Activated T-helper 1 cell treated with Interleukin-2 at 50 U/mL for 16 hours (primary cell): ENCODE data around the gene FAM219A.
"Not testable (repeated sequence)": the region's sequence is repeated elsewhere in the genome, so short reads cannot be mapped to it uniquely, and the experiment has no call there.

Source experiments
- DNase-seq: peaks from one replicate; pipeline ENCODE4 v3.0.0-alpha.2; 2020; ENCODE audit warnings: low read depth

FAM219A gene

DNA sequence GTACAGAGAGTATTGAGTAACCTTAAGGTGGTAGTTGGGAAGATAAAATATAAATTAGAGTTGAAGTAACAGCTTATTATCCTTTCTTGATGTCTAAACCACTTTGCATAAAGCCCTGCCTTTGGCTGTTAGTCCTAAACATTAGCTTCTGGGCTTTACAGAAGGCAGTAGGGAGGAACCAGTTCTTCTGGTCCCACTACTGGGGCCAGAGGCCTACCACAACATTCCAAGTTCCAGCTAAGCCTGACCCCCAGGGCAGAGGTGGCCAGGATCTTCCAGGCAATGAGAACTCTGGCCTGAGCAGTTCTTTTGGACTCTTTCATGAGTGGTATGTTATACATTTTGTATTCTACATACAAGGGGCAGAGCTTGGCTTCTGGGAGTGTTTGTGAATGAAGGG lies 26.3 kb upstream of the FAM219A start:
- no peak for DNase-seq

- not testable (repeated sequence) for DNase-seq
Measured at GRCh38 chr9:34482746-34483145, 24.4 kb upstream of the FAM219A start.

- DNase-seq, result not testable (repeated sequence)
Measured at GRCh38 chr9:34481620-34482019, 23.2 kb upstream of the FAM219A start.

DNA sequence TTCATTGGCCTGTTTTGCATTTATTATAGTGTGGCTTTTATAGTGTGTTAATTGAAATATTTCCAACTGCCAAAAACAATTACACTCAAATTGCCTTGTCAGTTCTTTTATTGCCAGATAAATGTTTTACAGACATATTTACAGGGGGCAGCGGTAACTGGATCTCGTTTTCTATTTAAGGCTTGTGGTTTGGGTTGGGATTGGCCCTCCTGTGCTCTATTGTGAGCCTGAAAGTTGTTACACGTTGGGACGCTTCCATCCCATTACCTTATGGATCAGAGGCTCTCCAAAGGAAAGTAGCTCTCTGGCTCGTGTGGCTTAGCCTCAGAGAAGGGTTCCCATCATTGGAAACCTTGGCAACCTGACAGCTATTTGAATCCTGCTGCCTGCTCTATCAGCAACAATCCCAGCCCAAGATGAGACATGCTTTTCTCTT lies 21.1 kb upstream of the FAM219A start:
- no peak for DNase-seq

- no peak for DNase-seq
Measured at GRCh38 chr9:34477541-34477940, 19.2 kb upstream of the FAM219A start.

- DNase-seq, result no peak
Measured at GRCh38 chr9:34475097-34475496, 16.7 kb upstream of the FAM219A start.

- DNase-seq, result no peak
Measured at GRCh38 chr9:34465468-34465867, 7.1 kb upstream of the FAM219A start.

DNA sequence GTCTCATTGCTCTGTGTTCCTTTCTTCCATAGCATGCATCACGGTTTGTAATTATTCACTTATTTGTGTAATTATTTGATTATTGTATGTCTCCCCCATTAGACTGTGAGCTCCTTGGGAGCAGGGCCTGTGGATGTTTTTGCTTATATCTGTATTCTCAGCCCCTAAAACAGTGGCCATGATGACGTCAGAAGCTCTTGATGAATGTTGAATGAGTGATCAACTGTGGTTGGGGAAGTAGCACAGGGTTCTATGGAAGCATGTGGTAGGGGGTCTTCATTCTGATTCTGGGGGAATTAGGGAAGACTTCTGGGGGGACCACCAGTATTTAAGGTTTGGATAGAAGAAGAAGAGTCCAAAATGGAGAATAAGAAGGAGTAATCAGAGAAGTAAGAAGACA lies 6.2 kb upstream of the FAM219A start:
- no peak for DNase-seq

DNA sequence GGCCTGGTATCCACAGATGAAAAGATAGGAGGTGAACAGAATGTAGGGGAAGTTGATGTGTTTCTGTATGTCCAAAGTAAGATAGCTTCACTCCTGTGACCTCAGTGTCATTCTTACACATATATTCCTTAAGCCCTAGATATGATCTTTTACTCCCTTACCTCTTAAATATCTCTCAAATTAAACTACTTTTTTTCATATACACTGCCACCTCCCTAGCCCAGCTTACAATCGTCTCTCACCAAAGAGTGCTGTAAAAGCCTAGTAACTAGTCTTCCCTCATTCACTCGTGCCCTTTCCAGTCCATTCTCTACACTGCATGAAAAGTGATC lies 5.5 kb upstream of the FAM219A start:
- DNase-seq, result no peak

- DNase-seq, result no peak
Measured at GRCh38 chr9:34463098-34463900, 4.9 kb upstream of the FAM219A start.

- no peak for DNase-seq
Measured at GRCh38 chr9:34459941-34460340, 1.6 kb upstream of the FAM219A start.

DNA sequence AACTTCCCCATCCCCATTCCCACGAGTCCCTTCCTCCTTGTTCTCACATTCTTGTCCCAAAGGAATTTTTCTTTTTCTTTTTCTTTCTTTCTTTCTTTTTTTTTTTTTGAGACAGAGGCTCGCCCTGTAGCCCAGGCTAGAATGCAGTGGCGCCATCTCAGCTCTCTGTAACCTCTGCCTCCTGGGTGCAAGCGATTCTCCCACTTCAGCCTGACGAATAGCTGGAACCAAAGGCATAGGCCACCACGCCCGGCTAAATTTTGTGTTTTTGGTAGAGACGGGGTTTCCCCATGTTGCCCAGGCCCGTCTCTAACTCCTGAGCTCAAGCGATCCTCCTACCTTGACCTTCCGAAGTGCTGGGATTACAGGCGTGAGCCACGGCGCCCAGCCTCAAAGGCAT lies 986 bp upstream of the FAM219A start:
- DNase-seq, result no peak

DNA sequence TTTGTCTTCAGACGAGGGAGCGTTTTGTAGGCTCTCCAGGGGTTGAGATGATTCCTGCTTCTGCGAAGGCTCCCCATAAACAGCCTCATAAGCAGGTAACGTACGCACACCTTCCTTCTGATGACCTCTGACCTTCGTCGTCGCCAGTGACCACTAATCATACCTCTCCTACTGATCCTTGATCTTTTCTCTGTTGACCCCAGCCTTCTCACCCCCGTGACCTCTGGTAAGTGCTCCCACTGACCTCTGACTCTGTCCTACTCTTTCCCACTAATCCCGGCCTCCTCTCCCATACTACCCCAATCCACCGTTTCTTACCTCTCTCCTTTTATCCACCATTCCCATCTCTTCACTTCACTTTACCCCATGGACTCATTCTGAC lies 580 bp upstream of the FAM219A start:
- no peak for DNase-seq

- no peak for DNase-seq
Measured at GRCh38 chr9:34457266-34458012, 931 bp downstream of the FAM219A start.

DNA sequence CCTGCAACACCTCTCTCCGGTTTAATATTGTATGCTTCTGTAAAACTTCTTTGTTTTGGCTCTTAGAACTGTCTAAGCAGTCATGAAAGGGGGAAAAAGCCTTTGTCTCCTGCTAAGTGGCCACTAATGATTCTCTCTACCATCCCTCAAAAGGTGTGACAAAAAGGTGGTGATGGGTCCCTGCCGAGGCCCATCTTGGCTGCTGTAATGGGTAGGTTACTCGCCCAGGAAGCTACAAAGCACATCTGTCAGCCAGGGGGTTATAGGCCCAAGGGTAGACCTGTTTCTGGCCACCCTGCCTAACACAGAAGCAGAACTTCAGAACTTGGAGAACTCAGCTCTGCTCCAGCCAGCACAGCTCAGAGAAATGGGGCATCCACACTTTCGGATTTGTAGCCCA lies 1.6 kb downstream of the FAM219A start:
- DNase-seq, result no peak

DNA sequence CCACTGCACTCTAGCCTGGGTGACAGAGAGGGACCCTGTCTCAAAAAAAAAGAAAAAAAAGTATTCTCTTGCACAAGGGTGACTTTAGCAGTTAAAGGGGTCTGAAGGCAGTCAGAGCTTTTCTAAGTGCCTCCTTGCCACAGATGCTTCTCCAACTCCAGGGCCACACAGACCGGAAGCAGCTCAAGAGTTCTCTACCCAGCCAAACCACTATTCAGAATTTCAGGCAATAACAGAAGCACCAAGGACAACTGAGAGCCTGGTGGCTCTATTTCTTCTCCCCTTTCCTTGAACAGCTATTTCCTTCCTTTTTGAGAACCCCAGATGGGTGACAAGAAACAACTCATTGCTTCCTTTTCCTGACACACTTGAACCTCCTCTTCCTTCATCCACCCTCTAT lies 2.2 kb downstream of the FAM219A start:
- no peak for DNase-seq

DNA sequence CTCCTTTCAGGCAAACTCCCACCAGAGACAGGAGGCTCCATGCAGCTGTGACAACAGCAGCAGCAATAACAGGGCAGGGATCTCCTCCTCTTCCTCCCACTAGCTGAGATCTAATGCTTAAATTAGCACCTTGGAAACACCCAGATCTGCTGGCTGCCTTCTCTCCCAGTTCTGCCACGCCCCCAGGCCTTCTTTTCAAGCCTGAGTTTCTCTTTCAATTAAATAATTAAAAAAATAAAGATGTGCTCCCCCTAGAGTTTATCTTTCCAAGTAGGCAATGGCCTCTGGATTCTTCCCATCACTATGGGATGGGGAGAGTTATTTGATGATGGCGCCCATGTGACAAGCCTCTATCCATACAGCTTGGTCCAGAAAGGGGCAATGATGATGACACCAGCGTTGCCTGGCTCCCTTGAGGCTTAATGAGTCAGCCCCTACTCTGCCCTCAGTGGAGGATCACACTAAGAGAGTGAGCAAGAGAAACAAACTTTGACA lies 3.8 kb downstream of the FAM219A start:
- DNase-seq, result no peak

- no peak for DNase-seq
Measured at GRCh38 chr9:34452568-34452967, 5.8 kb downstream of the FAM219A start.

GRCh38 chr9:34451545-34451944 lies 6.8 kb downstream of the FAM219A start:
- DNase-seq, result no peak

DNA sequence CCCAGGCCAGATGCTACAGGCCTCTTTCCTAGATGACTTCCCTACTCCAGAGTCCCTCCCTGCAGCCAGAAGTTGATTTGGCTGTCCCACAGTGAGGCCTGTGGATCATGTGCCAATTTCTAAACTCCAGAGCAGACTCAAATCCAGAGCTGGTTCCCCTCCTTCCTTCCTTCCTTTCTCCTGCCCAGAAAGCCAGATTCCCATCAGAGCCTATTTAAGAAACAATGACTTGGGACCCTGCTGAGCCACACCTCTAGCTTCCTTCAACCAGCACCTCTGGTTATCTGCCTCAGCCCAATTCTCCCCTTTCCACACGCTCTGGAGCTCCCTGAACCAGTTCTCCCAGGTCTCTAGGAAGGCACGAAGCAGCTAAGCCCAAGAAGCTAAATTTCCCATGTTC lies 7.2 kb downstream of the FAM219A start:
- DNase-seq, result no peak

DNA sequence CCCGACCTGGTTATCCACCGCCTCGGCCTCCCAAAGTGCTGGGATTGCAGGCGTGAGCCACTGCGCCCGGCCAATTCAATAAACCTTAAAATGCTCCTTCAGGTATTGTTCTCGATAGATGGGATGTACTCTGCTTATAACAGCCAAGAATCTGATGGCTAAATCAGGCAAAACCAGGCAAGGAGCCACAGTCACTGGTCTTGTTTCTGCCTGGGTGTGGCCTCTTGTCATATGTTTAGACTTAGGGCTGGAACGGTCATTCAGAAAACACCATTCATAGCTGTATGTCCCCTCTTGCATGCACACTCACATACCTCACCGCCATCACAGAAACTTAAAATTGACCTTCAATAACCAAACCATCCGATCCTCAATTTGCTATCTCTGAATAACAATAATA lies 7.7 kb downstream of the FAM219A start:
- no peak for DNase-seq

DNA sequence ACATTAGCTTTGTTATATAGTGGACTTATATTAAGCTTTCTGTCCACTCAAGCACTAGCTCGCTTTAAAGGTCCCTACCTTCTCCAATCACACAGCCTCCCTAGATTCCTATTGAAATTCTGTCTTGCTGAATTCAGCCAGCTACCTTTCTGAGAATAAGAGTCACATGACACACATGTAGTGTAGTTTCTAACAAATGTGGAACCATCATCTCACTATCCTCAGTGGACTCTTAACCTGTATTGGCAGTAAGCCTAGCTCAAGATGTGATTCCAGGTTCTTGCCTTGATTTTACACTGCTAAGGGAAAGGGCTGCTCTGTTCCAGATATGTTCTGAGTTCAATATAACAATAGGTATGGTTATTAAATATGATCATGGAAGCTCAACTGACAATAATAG lies 11.4 kb downstream of the FAM219A start:
- no peak for DNase-seq

DNA sequence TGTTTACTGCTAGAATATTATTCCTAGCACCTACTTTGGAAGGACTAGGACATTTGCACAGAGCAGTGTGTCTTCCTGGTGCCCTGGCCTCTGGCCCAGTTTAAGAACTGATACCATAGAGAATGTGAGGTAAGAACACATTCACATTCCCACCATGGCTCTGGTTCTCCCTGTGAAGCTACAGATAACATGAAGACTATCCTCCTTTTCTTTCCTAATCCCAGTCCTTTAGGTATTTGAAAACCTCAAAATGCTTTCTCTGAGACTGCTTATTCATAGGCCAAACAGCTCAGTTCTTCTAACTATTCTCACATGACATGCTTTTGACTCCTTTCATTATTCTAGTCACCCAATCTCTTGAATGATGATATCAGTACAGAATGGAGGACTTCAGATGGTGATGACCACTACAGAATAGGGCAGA lies 11.9 kb downstream of the FAM219A start:
- DNase-seq, result no peak

DNA sequence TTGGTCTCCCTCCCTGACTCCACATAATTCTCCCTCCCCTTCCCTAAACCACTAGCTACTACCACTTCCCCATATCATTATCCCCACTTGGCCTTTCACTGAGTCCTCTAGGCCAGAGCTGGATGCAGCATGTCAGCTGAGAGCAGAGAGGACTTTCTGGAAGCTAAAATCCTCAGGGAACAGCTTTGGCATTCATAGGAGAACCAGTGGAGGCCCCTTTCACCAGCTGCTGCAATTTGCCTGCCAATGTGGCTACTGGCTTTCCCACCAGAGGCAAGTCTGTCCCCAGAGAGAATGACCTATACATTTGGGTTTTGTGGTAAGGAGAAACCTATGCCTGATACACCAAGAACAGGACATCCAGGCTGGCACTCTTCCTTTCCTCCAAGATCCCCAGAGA lies 14.4 kb downstream of the FAM219A start:
- DNase-seq, result no peak
